ENCODE results near the gene AHDC1.

AHDC1 gene

DNA sequence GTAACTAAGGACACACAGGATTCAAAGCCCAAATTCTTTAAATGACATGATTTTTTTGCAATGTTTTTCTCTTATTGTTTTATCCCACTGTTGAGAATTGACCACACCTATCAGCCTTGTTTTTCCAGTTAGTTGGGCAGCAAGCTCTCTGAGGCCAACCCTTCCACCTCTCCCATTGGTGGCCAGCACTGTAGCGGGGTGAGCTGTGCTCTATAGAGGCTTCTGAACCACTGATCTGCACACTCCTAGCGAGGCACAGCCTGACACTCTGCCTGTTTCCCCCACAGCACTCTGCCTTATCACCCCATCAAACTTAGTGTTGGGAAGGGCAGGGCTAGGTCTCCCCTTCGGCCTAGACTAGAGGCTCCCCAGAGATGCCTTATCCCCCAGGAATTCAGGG is 19.5 kb downstream of the AHDC1 start:
- no peak for DNase-seq (ENCODE audit: low read depth)

- DNase-seq (ENCODE audit: low read depth): no peak
Measured at GRCh38 chr1:27583479-27583878, 20.5 kb downstream of the AHDC1 start.

DNA sequence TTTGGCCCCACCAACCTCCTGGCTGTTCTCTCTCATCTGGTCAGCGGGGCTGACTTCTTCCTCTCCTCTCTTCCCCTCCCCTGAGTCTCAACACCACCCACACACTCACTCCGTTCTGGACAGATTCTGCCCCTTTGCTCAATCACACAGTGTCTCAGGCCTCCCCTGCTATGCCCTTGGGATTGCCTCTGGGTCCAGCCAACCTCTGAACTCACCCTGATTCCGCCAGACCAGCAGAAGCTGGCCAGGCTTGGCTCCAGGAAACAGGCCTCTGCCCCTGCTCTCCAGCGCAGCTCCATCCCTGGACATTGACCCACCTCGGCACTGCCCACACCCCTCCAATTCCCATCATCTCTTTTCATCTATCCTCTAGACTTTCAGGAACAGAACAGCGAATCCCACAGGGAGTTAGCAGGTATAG is 22.1 kb downstream of the AHDC1 start:
- no peak for DNase-seq (ENCODE audit: low read depth)

GRCh38 chr1:27577504-27578188 is 26.3 kb downstream of the AHDC1 start:
- no peak for DNase-seq (ENCODE audit: low read depth)

- no peak for DNase-seq (ENCODE audit: low read depth)
Measured at GRCh38 chr1:27576806-27577227, 27.1 kb downstream of the AHDC1 start.

DNA sequence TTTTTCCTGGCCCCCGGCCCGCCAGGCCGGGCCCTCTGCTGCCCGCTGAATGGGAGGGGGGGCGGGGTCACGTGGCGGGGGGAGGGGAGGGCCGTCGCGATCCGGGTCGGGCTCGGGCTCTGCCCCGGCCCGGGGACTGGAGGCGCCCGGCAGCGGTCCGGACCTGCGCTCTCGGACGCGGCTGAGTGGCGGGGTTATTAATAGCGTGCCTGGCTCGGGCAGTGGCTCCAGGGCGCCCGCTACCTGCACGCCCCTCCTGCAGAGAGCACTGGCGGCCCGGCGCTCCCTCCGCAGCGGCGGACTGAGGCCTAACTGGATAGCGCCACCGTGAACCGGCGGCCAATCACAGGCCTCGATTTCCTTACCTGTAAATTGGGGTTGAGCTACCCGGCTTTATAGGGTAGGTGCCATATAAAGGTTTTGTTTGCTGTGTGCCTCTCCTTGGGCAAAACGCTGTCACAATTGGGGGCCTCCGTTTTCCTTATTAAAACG is 28.1 kb downstream of the AHDC1 start:
- no peak for DNase-seq (ENCODE audit: low read depth)

DNA sequence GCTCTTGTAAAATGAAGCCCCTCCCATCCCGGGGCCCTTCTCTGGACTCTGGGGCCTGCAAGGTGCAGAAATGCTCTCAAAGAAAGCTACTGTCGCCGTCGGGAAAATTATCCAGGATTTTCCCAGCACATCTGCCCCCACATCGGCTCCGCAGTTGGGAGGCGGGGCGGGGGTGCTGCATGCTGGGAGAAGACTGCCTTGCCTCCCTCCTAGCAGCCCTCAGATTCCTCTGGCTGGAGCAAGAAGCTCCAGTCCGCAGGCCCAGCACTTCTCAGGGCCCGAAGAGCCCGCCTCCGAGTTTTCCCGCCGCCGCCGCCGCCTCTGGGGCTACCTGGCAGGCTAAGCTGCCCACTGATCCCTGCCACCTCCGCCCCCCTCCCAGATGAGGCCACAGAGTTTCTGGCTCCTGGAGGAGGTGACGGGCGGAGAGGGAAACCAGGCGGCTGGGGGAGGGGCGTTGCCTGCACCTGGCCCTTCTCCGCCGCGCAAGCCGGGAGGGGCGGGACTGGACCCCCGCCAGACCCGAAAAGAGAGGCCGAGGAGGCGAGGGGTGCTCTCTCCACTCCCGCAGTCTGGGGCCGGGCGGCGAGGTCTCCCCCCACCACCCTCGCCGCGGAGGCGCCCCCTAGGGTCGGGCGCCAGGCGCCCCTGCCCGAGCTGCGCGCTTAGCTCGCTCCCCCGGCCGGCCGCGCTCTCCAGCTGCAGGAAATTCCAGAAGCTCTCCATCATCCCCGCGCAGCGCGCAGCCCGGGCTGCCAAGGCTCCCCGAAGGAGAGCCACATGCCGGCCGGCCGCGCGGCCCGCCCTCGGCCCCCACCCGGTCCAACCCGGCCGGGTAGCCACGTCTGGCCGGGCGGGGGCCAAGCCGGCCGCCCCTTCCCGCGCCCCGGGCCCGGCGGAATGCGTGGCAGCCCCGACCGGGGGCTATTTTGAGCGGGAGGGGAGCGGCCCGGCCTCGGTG is 28.8 kb downstream of the AHDC1 start:
- DNase-seq (ENCODE audit: low read depth): no peak

GRCh38 chr1:27574001-27574781 is 29.8 kb downstream of the AHDC1 start:
- no peak for DNase-seq (ENCODE audit: low read depth)

- no peak for DNase-seq (ENCODE audit: low read depth)
Measured at GRCh38 chr1:27572679-27573426, 31.1 kb downstream of the AHDC1 start.

GRCh38 chr1:27572019-27572678 is 31.8 kb downstream of the AHDC1 start:
- no peak for DNase-seq (ENCODE audit: low read depth)

DNA sequence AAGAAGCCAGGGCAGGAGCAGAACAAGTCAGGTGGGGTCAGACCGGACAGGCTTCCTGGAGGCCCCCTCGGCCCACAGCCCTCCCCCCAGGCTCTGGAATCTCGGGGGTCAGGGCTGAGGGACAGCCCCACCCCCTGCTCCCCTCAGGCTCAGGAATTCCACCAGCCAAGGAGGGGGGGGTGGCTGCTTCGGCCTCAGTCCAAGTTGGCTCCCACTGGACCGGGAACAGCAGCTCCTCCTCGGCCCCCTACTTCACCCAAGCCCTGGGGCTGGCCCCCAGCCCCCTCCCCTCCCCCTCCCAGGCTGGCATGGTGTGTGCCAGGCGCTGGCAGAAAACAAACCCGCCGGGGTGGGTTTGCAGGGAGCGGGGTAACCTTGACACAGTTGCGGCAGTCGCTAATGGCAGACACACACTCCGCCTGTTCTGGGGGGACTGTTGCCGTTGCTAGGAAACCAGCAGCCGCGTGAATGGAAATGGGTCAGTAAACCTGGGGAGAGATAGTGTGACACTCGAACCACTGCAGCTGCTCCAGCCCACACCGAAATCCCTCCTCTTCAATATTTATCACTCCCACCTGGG is 32.4 kb downstream of the AHDC1 start:
- no peak for DNase-seq (ENCODE audit: low read depth)

- DNase-seq (ENCODE audit: low read depth): no peak
Measured at GRCh38 chr1:27570784-27571183, 33.2 kb downstream of the AHDC1 start.

DNA sequence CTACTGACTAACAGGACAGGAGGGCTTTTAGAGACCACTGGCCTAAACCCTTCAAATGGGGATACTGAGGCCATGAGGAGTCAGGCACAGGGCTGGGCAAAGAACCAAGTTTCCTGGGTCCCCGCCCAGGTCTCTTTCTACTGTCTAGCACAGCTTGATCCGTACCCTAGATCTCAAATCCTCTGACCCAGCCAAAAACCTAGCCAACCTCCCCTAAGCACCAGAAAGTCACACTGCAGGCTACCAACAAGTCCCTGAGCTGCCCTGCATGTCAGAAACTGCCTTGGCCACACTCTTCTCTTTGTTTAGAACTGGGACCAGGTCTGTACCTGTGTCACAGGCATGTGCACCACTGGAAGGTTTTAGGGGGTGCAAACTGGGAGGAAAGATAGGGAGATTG is 33.6 kb downstream of the AHDC1 start:
- DNase-seq (ENCODE audit: low read depth): no peak

GRCh38 chr1:27569506-27570291 is 34.2 kb downstream of the AHDC1 start:
- no peak for DNase-seq (ENCODE audit: low read depth)

DNA sequence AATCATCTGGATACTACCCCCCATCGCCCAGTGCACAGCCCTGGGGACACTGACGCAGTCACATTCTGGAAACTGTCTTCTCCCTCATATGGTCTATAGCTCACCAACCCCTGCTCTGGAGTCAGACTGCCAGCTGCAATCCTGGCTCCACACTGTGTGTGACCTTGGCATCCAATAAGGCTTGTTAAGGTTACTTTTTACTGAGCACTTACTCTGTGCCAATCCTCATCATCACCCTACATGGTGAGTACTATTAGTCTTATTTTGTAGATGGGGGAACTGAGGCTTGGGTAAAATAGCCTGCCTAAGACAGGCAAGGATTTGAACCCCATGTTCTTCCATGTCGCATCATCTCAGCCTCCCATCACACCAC is 34.9 kb downstream of the AHDC1 start:
- no peak for DNase-seq (ENCODE audit: low read depth)

- peak; percentile 60 for DNase-seq (ENCODE audit: low read depth)
Measured at GRCh38 chr1:27568300-27569087, 35.5 kb downstream of the AHDC1 start.

DNA sequence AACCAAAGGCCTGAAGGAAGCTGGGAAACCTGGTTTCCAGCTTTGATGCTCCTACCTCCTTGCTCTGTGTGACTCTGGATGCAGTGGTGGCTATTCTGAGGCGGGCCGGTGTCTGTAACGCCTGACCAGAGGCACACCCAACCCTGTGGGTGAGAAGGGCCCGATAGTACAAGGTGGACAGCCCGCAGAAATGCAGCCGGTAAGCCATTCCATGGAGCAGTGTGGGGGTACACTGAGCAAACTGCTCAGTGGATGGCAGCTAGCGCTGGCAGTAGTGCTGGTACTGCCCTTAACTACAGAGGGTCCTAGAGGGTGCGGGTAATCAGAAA is 36.0 kb downstream of the AHDC1 start:
- no peak for DNase-seq (ENCODE audit: low read depth)

- DNase-seq (ENCODE audit: low read depth): no peak
Measured at GRCh38 chr1:27567146-27567526, 36.8 kb downstream of the AHDC1 start.

DNA sequence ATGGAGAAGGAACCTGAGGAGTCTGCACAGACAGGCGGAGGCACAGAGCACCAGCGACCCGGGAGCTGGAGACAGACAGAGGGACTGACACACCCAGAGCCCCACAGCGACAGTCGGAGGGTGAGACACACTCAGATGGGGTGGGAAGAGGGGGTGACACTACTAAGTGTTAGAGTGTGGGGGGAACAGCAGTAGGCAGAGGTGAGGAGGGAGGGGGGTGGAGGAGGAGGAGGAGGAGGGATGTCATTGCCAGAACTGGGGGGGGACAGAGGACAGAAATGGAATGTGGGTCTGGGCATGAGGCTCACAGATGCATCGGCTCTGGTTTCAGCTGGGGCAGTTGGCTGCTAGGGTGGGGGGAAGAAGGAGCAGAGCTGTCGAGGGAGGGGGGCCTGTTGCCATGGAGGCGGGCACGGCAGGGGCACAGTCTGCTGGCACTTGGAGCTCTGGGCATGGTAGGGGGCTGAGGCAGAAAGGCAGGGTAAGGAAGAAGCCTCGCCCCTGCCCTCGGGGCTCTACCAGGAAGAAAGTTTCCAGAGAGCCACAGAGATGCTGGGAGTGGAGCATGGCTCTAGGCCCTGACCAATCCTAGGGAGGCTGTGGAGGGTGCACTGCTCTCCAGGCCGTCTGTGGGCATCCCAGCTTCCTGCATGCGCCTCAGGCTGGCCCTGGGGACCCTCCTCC is 37.3 kb downstream of the AHDC1 start:
- no peak for DNase-seq (ENCODE audit: low read depth)
